T-cell (primary cell): Measurements from ENCODE around the gene ACSL3. TPM values are rescaled to one million over a fixed set of nuclear protein-coding genes. Genes with fewer than 3 reads are reported as not detected.
A peak's percentile ranks its signal among the peaks of the same experiment; 100 is the strongest.

ENCODE experiments used
- ATAC-seq, 4 experiments: fragments of 200-7000 bp in 3 of 4; fragments of 150-1000 bp in 1 of 4; cut with Tn5 transposase; replicated peaks in 1 of 4; 1 replicate in 3 of 4; 2 replicates in 1 of 4; pipeline ENCODE4 v1.10.0; 2021; ENCODE audit warnings: moderate library complexity in 3 of 4, mild to moderate bottlenecking in 2 of 4, moderate number of reproducible peaks in 1 of 4
- CTCF ChIA-PET, 2 donors: fragments of 300-600 bp; sonication (Branson Sonifier 250); formaldehyde crosslinking; loops; one replicate each; lab custom pipeline; 2022; ENCODE audit warnings: antibody characterized with exemption in 2 of 2; lab: Charles Lee
- POLR2A ChIA-PET, 2 donors: fragments of 300-600 bp; sonication (Branson Sonifier 250); formaldehyde crosslinking; loops; one replicate each; lab custom pipeline; 2022; ENCODE audit warnings: antibody characterized with exemption in 2 of 2; lab: Charles Lee
- DNase-seq, 35 experiments: peaks; one replicate each; pipeline versions ENCODE4 v3.0.0 to v3.0.0-alpha.2; 2013 to 2023
- H3K27ac ChIP-seq: one replicate; pipeline ENCODE4 v1.5.1; 2013; ENCODE audit warnings: low read length
- H3K27me3 ChIP-seq, 2 experiments: replicated peaks in 1 of 2; 1 replicate in 1 of 2; 2 replicates in 1 of 2; pipeline versions ENCODE4 v1.6.1 to v1.7.0; 2013; ENCODE audit warnings: low read length in 1 of 2, mixed read lengths in 1 of 2; ENCODE audit not compliant: control insufficient read depth in 2 of 2, insufficient read depth in 2 of 2; ENCODE audit errors: extremely low read depth in 1 of 2
- H3K36me3 ChIP-seq, 2 donors: 1 replicate in 1 of 2; 2 replicates in 1 of 2; pipeline versions ENCODE4 v1.6.1 to v1.7.0; 2013; ENCODE audit warnings: low read length in 1 of 2; ENCODE audit not compliant: control insufficient read depth in 2 of 2, insufficient read depth in 1 of 2; ENCODE audit errors: extremely low read depth in 1 of 2
- H3K4me1 ChIP-seq, 2 experiments: 1 replicate in 1 of 2; 2 replicates in 1 of 2; pipeline versions ENCODE4 v1.6.1 to v1.7.0; 2013; ENCODE audit warnings: low read length in 2 of 2, mixed read lengths in 1 of 2; ENCODE audit not compliant: insufficient read depth in 2 of 2, control insufficient read depth in 1 of 2; ENCODE audit errors: extremely low read depth in 1 of 2
- H3K4me3 ChIP-seq, 2 donors: 1 replicate in 1 of 2; 2 replicates in 1 of 2; pipeline versions ENCODE4 v1.5.1 to v1.7.0; 2013; ENCODE audit warnings: mild to moderate bottlenecking in 2 of 2, low read length in 1 of 2, moderate library complexity in 1 of 2; ENCODE audit not compliant: control insufficient read depth in 1 of 2; ENCODE audit errors: extremely low read depth in 1 of 2
- H3K9me3 ChIP-seq: 2 replicates; pipeline ENCODE4 v1.7.0; 2013
- H3K27ac Mint-ChIP-seq, 2 donors: one replicate each; pipeline ENCODE4 v1.8.0; 2020 to 2021; ENCODE audit warnings: mild to moderate bottlenecking in 2 of 2, mixed read lengths in 2 of 2
- H3K27me3 Mint-ChIP-seq, 2 donors: one replicate each; pipeline ENCODE4 v1.8.0; 2021 to 2022; ENCODE audit warnings: mixed read lengths in 2 of 2
- H3K36me3 Mint-ChIP-seq: one replicate; pipeline ENCODE4 v1.8.0; 2021; ENCODE audit warnings: mixed read lengths
- H3K4me1 Mint-ChIP-seq, 3 donors: one replicate each; pipeline ENCODE4 v1.8.0; 2020 to 2022; ENCODE audit warnings: mixed read lengths in 3 of 3, mild to moderate bottlenecking in 1 of 3
- H3K4me3 Mint-ChIP-seq, 3 donors: one replicate each; pipeline ENCODE4 v1.8.0; 2020 to 2022; ENCODE audit warnings: mild to moderate bottlenecking in 3 of 3, mixed read lengths in 3 of 3, moderate library complexity in 3 of 3
- H3K9me3 Mint-ChIP-seq, 3 donors: one replicate each; pipeline ENCODE4 v1.8.0; 2020 to 2022; ENCODE audit warnings: mixed read lengths in 3 of 3
- WGBS: methylation state at CpG from one replicate; pipeline ENCODE4 v1.1.5; 2013; ENCODE audit warnings: missing lambda C conversion rate; ENCODE audit not compliant: insufficient coverage; 5-methylcytosine and 5-hydroxymethylcytosine counted together
- total RNA-seq, 35 experiments: library from RNA in 6 of 35; stranded (reverse) in 6 of 35; fragments of 120-200 nt in 1 of 35; gene quantifications; one replicate each; pipeline versions ENCODE4 v1.2.1 to v1.2.4 and lab custom pipeline; 2013 to 2026

Gene ACSL3
- total RNA-seq, 5 donors from 2014 or later (not counting 1 experiment from before 2014, with no cell fraction given), result 23.9 to 82.4 (median 26.5) TPM

DNA sequence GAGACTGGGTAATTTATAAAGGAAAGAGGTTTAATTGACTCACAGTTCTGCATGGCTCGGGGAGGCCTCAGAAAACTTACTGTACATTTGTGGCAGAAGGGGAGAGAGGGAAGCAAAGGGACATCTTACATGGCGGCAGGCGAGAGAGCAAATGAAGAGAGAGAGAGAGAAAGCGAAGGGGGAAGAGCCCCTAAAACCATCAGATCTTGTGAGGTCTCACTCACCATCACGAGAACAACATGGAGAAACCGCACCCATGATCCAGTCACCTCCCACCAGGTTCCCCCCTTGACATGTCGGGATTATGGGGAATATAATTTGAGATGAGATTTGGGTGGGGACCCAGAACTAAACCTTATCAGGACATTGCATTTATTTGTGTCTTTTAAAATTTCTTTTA is 75.9 kb downstream of the ACSL3 start:
- CTCF ChIA-PET, result no interaction called here
- no peak overlapping the region for H3K4me3 Mint-ChIP-seq
- Histone ChIP-seq H3K9me3 (peaks cover 7% of the 10 kb centered on the region), H3K4me1 (no peaks in the 10 kb centered on the region), H3K27ac (no peak overlapping the region), H3K4me3 (no peak overlapping the region), H3K27me3 (no peaks in the 10 kb centered on the region), H3K36me3 (peaks cover 12 to 51% of the 10 kb centered on the region in 2 donors)
- peaks cover 70% of the 10 kb centered on the region for H3K36me3 Mint-ChIP-seq
- no peak overlapping the region for H3K27ac Mint-ChIP-seq
- no peak for ATAC-seq
- no peak for DNase-seq
- H3K4me1 Mint-ChIP-seq, result no peaks in the 10 kb centered on the region
- 100% methylated on average over 1 of the region's 7 CpGs for WGBS
- no peaks in the 10 kb centered on the region for H3K27me3 Mint-ChIP-seq
- H3K9me3 Mint-ChIP-seq, result peaks cover 7 to 24% (median 22%) of the 10 kb centered on the region in 3 donors
- POLR2A ChIA-PET, result no interaction called here

DNA sequence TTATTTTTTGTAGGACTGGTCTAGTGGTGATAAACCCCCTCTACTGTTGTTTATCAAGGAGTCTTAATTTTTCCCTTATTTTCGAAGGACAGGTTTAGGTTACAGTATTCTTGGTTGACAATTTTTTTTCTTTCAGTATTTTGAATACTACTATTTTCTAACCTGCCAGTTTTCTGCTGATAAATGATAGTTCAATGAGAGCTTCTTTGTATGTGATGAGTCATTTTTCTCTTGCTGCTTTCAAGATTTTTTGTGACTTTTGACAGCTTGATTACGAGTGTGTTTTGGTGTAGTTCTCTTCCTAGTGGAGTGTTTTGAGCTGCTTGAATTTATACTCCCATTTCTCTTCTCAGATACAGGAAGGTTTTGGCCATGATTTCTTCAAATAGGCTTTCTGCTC is 77.5 kb downstream of the ACSL3 start:
- Histone ChIP-seq H3K9me3 (peaks cover 7% of the 10 kb centered on the region), H3K4me3 (no peak overlapping the region), H3K36me3 (peaks cover 12 to 42% of the 10 kb centered on the region in 2 donors), H3K27ac (no peak overlapping the region), H3K4me1 (no peaks in the 10 kb centered on the region), H3K27me3 (no peaks in the 10 kb centered on the region)
- Mint-ChIP-seq H3K4me1 (no peaks in the 10 kb centered on the region), H3K4me3 (no peak overlapping the region), H3K27me3 (no peaks in the 10 kb centered on the region), H3K36me3 (peaks cover 62% of the 10 kb centered on the region), H3K9me3 (peaks cover 7 to 24% (median 22%) of the 10 kb centered on the region in 3 donors), H3K27ac (no peak overlapping the region)
- no peak for ATAC-seq
- ChIA-PET POLR2A (no interaction called here), CTCF (interaction anchor here (1.1 to 1.5 kb wide), 3 partner anchors 23 to 248 kb away, joined by 3 to 10 read pairs (median 4); no protein-coding TSS in a partner anchor)
- DNase-seq, result no peak
- no CpG with 5 or more reads among the region's 2 CpGs for WGBS

DNA sequence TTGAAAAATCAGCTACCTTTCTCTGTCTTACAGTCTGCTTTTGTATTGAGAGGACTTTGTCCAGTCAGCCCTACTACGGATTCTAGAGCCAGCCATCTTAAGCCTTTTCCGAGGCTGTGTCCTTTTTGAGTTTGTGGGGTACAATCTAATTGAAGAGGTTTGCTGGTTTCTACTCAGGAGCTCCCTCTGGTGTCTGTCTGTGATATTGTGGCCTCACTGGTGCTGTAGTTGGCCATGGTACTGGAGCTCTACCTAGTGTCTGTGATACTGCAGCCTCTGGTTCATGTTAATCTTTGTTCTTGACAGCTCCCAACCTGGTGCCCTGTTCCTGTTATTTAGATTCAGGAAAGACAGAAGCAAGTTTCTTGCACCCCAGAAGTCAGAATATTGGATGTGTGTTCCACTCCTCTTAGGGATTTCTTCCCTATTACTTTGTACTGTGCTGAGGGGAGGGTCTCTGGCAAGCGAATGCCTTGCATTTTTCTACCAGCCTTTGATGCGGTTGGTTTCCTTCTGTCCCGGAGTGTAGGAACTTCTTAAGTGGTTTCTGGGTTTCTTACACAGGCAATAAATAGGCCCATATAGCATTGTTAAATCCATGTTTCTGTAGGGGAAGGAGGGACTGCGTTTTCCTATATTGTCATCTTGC is 78.5 kb downstream of the ACSL3 start:
- Mint-ChIP-seq H3K27ac (no peak overlapping the region), H3K36me3 (peaks cover 56% of the 10 kb centered on the region), H3K9me3 (peaks cover 7 to 24% (median 22%) of the 10 kb centered on the region in 3 donors), H3K27me3 (no peaks in the 10 kb centered on the region), H3K4me3 (no peak overlapping the region), H3K4me1 (no peaks in the 10 kb centered on the region)
- Histone ChIP-seq H3K4me1 (no peaks in the 10 kb centered on the region), H3K36me3 (peaks cover 12 to 34% of the 10 kb centered on the region in 2 donors), H3K27ac (no peak overlapping the region), H3K4me3 (no peak overlapping the region), H3K27me3 (no peaks in the 10 kb centered on the region), H3K9me3 (peaks cover 7% of the 10 kb centered on the region)
- ChIA-PET POLR2A (interaction anchor here in 1 of 2 donors (0.6 kb wide), 1 partner anchor 46 kb away, joined by 3 read pairs; no protein-coding TSS in a partner anchor), CTCF (interaction anchor here (0.5 to 1.5 kb wide), 13 partner anchors 13 to 290 kb away, joined by 3 to 11 read pairs (median 4); no protein-coding TSS in a partner anchor)
- peak in 32 of 35 experiments; percentile 4 to 69 (median 33) for DNase-seq
- no CpG with 5 or more reads among the region's 6 CpGs for WGBS
- ATAC-seq, result peak; percentile 55 to 75 (median 58)

DNA sequence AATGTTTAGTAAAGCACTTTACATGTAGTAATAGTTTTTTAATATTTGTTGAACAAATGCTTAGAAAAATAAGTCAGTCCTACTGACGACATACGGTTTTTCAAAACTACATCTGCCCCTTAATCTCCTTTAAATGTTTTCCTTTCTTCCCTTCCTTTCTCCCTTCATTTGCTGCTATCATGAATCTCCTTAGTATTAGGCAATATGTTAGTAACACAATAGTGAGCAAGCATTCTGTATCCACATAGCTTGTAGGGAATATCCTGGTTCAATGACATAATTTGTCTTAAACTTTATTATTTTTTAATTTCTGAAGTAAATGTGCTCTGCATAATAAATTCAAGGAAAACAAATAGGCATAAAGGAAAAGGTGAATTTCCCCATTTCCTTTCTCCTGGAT is 79.1 kb downstream of the ACSL3 start:
- Histone ChIP-seq H3K27me3 (no peaks in the 10 kb centered on the region), H3K9me3 (peaks cover 7% of the 10 kb centered on the region), H3K4me1 (no peaks in the 10 kb centered on the region), H3K27ac (no peak overlapping the region), H3K4me3 (no peak overlapping the region), H3K36me3 (peaks cover 8 to 28% of the 10 kb centered on the region in 2 donors)
- peaks cover 50% of the 10 kb centered on the region for H3K36me3 Mint-ChIP-seq
- POLR2A ChIA-PET, result interaction anchor here in 1 of 2 donors (0.6 to 0.7 kb wide), 3 partner anchors 11 to 46 kb away, joined by 3 to 8 read pairs (median 5); no protein-coding TSS in a partner anchor
- no peaks in the 10 kb centered on the region for H3K27me3 Mint-ChIP-seq
- DNase-seq (no peak), ATAC-seq (no peak)
- peaks cover 7 to 22% (median 21%) of the 10 kb centered on the region in 3 donors for H3K9me3 Mint-ChIP-seq
- WGBS, result no CpG with 5 or more reads among the region's 2 CpGs
- CTCF ChIA-PET, result interaction anchor here (1.1 to 1.4 kb wide), 3 partner anchors 18 to 233 kb away, joined by 3 to 4 read pairs (median 3); no protein-coding TSS in a partner anchor
- no peaks in the 10 kb centered on the region for H3K4me1 Mint-ChIP-seq
- no peak overlapping the region for H3K4me3 Mint-ChIP-seq
- H3K27ac Mint-ChIP-seq, result no peak overlapping the region

DNA sequence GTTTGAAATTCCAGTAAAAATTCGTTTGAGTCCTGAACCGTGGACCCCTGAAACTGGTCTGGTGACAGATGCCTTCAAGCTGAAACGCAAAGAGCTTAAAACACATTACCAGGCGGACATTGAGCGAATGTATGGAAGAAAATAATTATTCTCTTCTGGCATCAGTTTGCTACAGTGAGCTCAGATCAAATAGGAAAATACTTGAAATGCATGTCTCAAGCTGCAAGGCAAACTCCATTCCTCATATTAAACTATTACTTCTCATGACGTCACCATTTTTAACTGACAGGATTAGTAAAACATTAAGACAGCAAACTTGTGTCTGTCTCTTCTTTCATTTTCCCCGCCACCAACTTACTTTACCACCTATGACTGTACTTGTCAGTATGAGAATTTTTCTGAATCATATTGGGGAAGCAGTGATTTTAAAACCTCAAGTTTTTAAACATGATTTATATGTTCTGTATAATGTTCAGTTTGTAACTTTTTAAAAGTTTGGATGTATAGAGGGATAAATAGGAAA is 80.7 kb downstream of the ACSL3 start:
- Histone ChIP-seq H3K27me3 (no peaks in the 10 kb centered on the region), H3K4me1 (no peaks in the 10 kb centered on the region), H3K27ac (no peak overlapping the region), H3K4me3 (no peak overlapping the region), H3K36me3 (peaks cover 3 to 17% of the 10 kb centered on the region in 2 donors), H3K9me3 (peaks cover 7% of the 10 kb centered on the region)
- Mint-ChIP-seq H3K27me3 (no peaks in the 10 kb centered on the region), H3K9me3 (peaks cover 7 to 17% (median 14%) of the 10 kb centered on the region in 3 donors), H3K36me3 (peaks cover 37% of the 10 kb centered on the region), H3K4me3 (no peak overlapping the region), H3K27ac (no peak overlapping the region), H3K4me1 (no peaks in the 10 kb centered on the region)
- POLR2A ChIA-PET, result no interaction called here
- CTCF ChIA-PET, result no interaction called here
- DNase-seq (no peak), ATAC-seq (no peak)
- whole genome bisulfite sequencing, result 96% methylated on average over 5 of the region's 7 CpGs

DNA sequence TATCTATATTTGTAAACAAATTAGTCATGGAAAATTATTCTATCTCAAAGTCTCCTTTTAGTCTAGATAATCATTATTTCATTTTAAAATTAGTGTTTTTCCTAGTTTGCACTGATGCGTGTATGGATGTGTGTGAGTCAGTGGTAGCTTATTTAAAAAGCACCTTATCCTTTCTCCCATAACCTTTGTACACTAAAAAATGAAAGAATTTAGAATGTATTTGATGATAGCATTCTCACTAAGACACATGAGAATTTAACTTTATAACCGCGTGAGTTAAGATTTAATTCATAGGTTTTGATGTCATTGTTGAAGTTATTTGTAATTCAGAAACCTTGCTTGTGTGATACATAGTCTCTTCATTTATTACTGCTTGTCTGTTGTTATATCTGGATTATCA is 81.7 kb downstream of the ACSL3 start:
- ATAC-seq, result no peak
- POLR2A ChIA-PET, result no interaction called here
- Histone ChIP-seq H3K9me3 (peaks cover 7% of the 10 kb centered on the region), H3K4me1 (no peaks in the 10 kb centered on the region), H3K36me3 (peaks cover 0 to 15% of the 10 kb centered on the region in 2 donors), H3K4me3 (no peak overlapping the region), H3K27me3 (no peaks in the 10 kb centered on the region), H3K27ac (no peak overlapping the region)
- Mint-ChIP-seq H3K27me3 (no peaks in the 10 kb centered on the region), H3K4me3 (no peak overlapping the region), H3K4me1 (no peaks in the 10 kb centered on the region), H3K36me3 (peaks cover 28% of the 10 kb centered on the region), H3K27ac (no peak overlapping the region), H3K9me3 (peaks cover 3 to 9% (median 6%) of the 10 kb centered on the region in 3 donors)
- CTCF ChIA-PET, result no interaction called here
- no peak for DNase-seq
- no CpG with 5 or more reads among the region's 3 CpGs for WGBS
